GM12875 (cell line): ENCODE results near the gene POLD1.
"Not testable (repeated sequence)": the region's sequence is repeated elsewhere in the genome, so short reads cannot be mapped to it uniquely, and the experiment has no call there.

Experiments used
- H3K4me3 ChIP-seq: one replicate; pipeline ENCODE4 v1.5.1; 2011; ENCODE audit warnings: low read depth, low read length, control low read depth
- TF ChIP-seq, protein P1 (sequence below): IDR thresholded peaks from 2 replicates; pipeline ENCODE4 v1.5.1; 2011; ENCODE audit warnings: low read depth, mild to moderate bottlenecking, control low read depth, inconsistent platforms, low read length, moderate library complexity, borderline replicate concordance; ENCODE audit not compliant: insufficient read depth

POLD1 gene

DNA sequence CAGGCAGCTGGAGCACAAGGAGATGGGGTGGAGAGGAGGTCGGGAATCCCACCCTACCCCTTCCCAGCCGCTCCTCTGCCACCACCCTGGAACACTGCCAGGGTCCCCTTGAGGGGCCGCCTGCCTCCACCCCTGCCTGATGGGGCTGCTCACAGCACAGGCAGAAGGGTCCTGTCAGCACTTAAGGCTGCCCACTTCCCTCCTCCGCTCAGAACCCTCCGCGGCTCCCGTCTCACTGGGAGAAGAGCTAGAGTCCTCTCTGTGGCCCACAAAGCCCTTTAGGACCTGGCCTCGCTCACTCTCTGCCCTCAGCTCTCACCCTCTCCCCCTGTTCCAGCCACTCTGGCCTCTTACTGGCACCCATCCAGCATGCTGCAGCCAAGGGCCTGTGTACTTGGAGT lies 3.4 kb upstream of the POLD1 start:
- no peak overlapping the region for H3K4me3 ChIP-seq
- TF ChIP-seq, protein P1, sequence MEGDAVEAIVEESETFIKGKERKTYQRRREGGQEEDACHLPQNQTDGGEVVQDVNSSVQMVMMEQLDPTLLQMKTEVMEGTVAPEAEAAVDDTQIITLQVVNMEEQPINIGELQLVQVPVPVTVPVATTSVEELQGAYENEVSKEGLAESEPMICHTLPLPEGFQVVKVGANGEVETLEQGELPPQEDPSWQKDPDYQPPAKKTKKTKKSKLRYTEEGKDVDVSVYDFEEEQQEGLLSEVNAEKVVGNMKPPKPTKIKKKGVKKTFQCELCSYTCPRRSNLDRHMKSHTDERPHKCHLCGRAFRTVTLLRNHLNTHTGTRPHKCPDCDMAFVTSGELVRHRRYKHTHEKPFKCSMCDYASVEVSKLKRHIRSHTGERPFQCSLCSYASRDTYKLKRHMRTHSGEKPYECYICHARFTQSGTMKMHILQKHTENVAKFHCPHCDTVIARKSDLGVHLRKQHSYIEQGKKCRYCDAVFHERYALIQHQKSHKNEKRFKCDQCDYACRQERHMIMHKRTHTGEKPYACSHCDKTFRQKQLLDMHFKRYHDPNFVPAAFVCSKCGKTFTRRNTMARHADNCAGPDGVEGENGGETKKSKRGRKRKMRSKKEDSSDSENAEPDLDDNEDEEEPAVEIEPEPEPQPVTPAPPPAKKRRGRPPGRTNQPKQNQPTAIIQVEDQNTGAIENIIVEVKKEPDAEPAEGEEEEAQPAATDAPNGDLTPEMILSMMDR = no peak

GRCh38 chr19:50381881-50382729 lies 2.0 kb upstream of the POLD1 start:
- H3K4me3 ChIP-seq = no peak overlapping the region
- TF ChIP-seq, protein P1 = no peak

GRCh38 chr19:50383001-50383851 lies 921 bp upstream of the POLD1 start:
- peak overlapping the region; percentile 45 for H3K4me3 ChIP-seq

DNA sequence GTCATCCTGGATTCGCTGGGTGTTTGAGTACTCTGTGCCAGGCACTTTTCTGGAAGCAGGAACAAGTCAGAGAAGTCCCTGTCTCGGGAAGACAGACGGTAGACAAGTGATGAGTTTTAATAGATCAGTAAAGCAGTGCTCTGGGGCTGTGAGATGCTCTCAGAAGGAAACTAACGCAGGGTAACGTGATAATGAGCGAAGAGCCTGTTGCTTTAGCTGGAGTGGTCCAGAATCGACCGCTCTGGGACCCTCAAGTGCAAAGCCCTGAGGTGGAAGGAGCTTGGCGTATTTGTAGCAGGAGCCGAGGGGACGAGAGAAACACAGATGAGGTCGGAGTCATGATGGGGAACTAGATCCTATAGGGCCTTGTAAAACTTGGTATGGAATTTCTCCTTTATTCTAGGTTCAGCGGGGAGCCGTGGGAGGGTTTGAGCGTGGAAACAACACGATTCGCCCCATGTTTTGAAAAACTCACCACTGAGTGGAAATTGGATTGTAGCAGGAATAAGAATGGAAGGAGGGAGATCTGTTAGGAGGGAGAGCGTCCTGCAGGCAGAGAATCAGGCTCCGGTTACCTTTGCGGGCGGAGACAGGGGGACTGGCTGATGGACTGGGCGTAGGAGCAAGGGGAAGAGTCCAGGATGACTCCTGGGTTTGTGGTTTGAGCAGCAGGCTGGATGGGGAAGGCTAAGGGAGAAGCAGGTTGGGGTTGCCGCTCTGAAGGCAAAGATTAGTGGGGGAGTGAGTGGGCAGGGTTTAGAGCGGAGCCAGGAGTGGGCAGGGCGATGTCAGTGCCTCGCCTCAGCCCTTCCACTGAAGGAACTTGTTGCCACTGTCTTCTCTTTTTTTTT lies 763 bp downstream of the POLD1 start:
- TF ChIP-seq, protein P1 = no peak
- peak overlapping the region; percentile 82 for H3K4me3 ChIP-seq

More at GRCh38 chr19:50383001-50383851, 921 bp upstream of the POLD1 start:
- TF ChIP-seq, protein P1 = no peak

- H3K4me3 ChIP-seq = no peak overlapping the region
These were observed 3.2 kb downstream of the POLD1 start for GRCh38 chr19:50387176-50387867.

DNA sequence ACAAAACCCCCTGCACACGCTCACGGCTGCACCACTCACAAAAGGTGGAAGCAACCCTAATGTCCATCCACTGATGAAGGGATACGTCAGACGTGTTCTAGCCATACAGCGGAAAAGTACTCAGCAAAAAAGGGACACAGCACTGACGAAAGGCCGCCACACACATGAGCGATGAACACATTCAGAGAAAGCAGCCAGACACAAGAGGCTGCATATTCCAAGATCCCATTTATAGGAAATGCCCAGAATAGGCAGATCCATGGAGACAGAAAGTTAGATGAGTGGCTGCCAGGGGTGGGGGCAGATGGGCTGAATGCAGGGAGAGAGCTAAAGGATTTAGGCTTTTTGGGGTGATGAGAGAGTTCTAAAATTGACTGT lies 3.7 kb downstream of the POLD1 start:
- H3K4me3 ChIP-seq = no peak overlapping the region
- TF ChIP-seq, protein P1 = no peak

More at GRCh38 chr19:50387176-50387867, 3.2 kb downstream of the POLD1 start:
- TF ChIP-seq, protein P1 = no peak

- not testable (repeated sequence) for H3K4me3 ChIP-seq
These were observed 6.1 kb downstream of the POLD1 start for GRCh38 chr19:50390295-50390694.

DNA sequence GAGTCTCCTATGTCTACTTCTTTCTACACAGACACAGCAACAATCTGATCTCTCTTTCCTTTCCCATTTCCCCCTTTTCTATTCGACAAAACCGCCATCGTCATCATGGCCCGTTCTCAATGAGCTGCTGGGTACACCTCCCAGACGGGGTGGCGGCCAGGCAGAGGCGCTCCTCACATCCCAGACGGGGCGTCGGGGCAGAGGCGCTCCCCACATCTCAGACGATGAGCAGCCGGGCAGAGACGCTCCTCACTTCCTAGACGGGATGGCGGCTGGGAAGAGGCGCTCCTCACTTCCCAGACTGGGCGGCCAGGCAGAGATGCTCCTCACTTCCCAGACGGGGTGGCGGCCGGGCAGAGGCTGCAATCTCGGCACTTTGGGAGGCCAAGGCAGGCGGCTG lies 6.8 kb downstream of the POLD1 start:
- H3K4me3 ChIP-seq = not testable (repeated sequence)
